H9 (cell line): ENCODE data around the gene SLX4IP. TPM values are rescaled to one million over a fixed set of nuclear protein-coding genes. Genes with fewer than 3 reads are reported as not detected.
A peak's percentile ranks its signal among the peaks of the same experiment; 100 is the strongest.

Experiments used
- DNase-seq: peaks from one replicate; pipeline ENCODE4 v3.0.0-alpha.2; 2017
- H2AFZ ChIP-seq: one replicate; pipeline ENCODE4 v1.6.1; 2013; ENCODE audit warnings: mild to moderate bottlenecking, low read length, control low read depth, moderate library complexity
- H2AK5ac ChIP-seq: 2 replicates; pipeline ENCODE4 v1.6.1; 2013; ENCODE audit warnings: low read length, control low read depth, mixed read lengths; ENCODE audit not compliant: insufficient read length
- H2BK120ac ChIP-seq: one replicate; pipeline ENCODE4 v1.6.1; 2013; ENCODE audit warnings: low read depth, mild to moderate bottlenecking, low read length, control low read depth, inconsistent platforms; ENCODE audit not compliant: poor library complexity, severe bottlenecking
- H2BK12ac ChIP-seq: 2 replicates; pipeline ENCODE4 v1.6.1; 2013; ENCODE audit warnings: low read length, control low read depth, mixed read lengths, low read depth; ENCODE audit not compliant: insufficient read length
- H2BK15ac ChIP-seq: 2 replicates; pipeline ENCODE4 v1.6.1; 2013; ENCODE audit warnings: low read depth, low read length, control low read depth
- H2BK20ac ChIP-seq: one replicate; pipeline ENCODE4 v1.6.1; 2013; ENCODE audit warnings: low read depth, mild to moderate bottlenecking, low read length, control low read depth, inconsistent platforms; ENCODE audit not compliant: poor library complexity, severe bottlenecking
- H2BK5ac ChIP-seq: 2 replicates; pipeline ENCODE4 v1.6.1; 2013; ENCODE audit warnings: low read length, control low read depth, mixed read lengths; ENCODE audit not compliant: insufficient read length
- H3K14ac ChIP-seq: 2 replicates; pipeline ENCODE4 v1.6.1; 2013; ENCODE audit warnings: low read length, control low read depth; ENCODE audit not compliant: insufficient read depth
- H3K18ac ChIP-seq: 2 replicates; pipeline ENCODE4 v1.6.1; 2013; ENCODE audit warnings: low read depth, mild to moderate bottlenecking, mixed read lengths, low read length, control low read depth; ENCODE audit not compliant: insufficient read length
- H3K23ac ChIP-seq: 2 replicates; pipeline ENCODE4 v1.6.1; 2013; ENCODE audit warnings: low read length, control low read depth, mixed read lengths, low read depth; ENCODE audit not compliant: insufficient read length
- H3K23me2 ChIP-seq: 2 replicates; pipeline ENCODE4 v1.6.1; 2013; ENCODE audit warnings: low read depth, mild to moderate bottlenecking, mixed read lengths, low read length, control low read depth; ENCODE audit not compliant: insufficient read length, poor library complexity, severe bottlenecking
- H3K27ac ChIP-seq: 2 replicates; pipeline ENCODE4 v1.5.1; 2013; ENCODE audit warnings: low read length, control low read depth, mixed read lengths, low read depth; ENCODE audit not compliant: insufficient read length
- H3K27me3 ChIP-seq: 2 replicates; pipeline ENCODE4 v1.6.1; 2013; ENCODE audit warnings: low read length, control low read depth, inconsistent platforms; ENCODE audit not compliant: insufficient read depth
- H3K4ac ChIP-seq: 2 replicates; pipeline ENCODE4 v1.6.1; 2013; ENCODE audit warnings: low read depth, mild to moderate bottlenecking, control low read depth, inconsistent platforms, low read length, moderate library complexity
- H3K4me1 ChIP-seq: 2 replicates; pipeline ENCODE4 v1.6.1; 2013; ENCODE audit warnings: low read length, control low read depth, inconsistent platforms; ENCODE audit not compliant: insufficient read depth
- H3K4me2 ChIP-seq: 2 replicates; pipeline ENCODE4 v1.6.1; 2013; ENCODE audit warnings: low read length, control low read depth, mixed read lengths; ENCODE audit not compliant: insufficient read length, insufficient read depth
- H3K56ac ChIP-seq: 2 replicates; pipeline ENCODE4 v1.6.1; 2013; ENCODE audit warnings: low read depth, mild to moderate bottlenecking, mixed read lengths, low read length, control low read depth; ENCODE audit not compliant: insufficient read length
- H3K79me1 ChIP-seq: 2 replicates; pipeline ENCODE4 v1.6.1; 2013; ENCODE audit warnings: low read depth, mild to moderate bottlenecking, moderate library complexity, low read length, control low read depth, inconsistent platforms; ENCODE audit not compliant: insufficient read depth, poor library complexity, severe bottlenecking
- H3K79me2 ChIP-seq: 2 replicates; pipeline ENCODE4 v1.6.1; 2013; ENCODE audit warnings: low read length, control low read depth, inconsistent platforms; ENCODE audit not compliant: insufficient read depth
- H3K9ac ChIP-seq: 2 replicates; pipeline ENCODE4 v1.6.1; 2013; ENCODE audit warnings: low read length, control low read depth, mixed read lengths; ENCODE audit not compliant: insufficient read length; ENCODE audit errors: extremely low read depth
- H3K9me3 ChIP-seq: one replicate; pipeline ENCODE4 v1.6.1; 2013; ENCODE audit warnings: low read depth, low read length, inconsistent platforms; ENCODE audit not compliant: control insufficient read depth
- H3T11ph ChIP-seq: one replicate; pipeline ENCODE4 v1.6.1; 2013; ENCODE audit warnings: mild to moderate bottlenecking, low read length, control low read depth, inconsistent platforms
- H4K20me1 ChIP-seq: one replicate; pipeline ENCODE4 v1.6.1; 2013; ENCODE audit not compliant: control insufficient read depth, insufficient read length, insufficient read depth
- H4K5ac ChIP-seq: 2 replicates; pipeline ENCODE4 v1.6.1; 2013; ENCODE audit warnings: low read depth, mild to moderate bottlenecking, mixed read lengths, low read length, control low read depth; ENCODE audit not compliant: insufficient read length
- H4K8ac ChIP-seq: replicated peaks from 2 replicates; pipeline ENCODE4 v1.6.1; 2013; ENCODE audit warnings: low read length, control low read depth, mixed read lengths, low read depth; ENCODE audit not compliant: insufficient read length
- H4K91ac ChIP-seq: 2 replicates; pipeline ENCODE4 v1.6.1; 2013; ENCODE audit warnings: low read depth, mild to moderate bottlenecking, moderate library complexity, mixed read lengths, low read length, control low read depth; ENCODE audit not compliant: insufficient read length
- H3K27ac Mint-ChIP-seq, 3 experiments: 2 replicates in 2 of 3; 3 replicates in 1 of 3; pipeline ENCODE4 v1.8.0; 2020 to 2021; ENCODE audit warnings: mixed read lengths in 3 of 3, mild to moderate bottlenecking in 1 of 3, moderate library complexity in 1 of 3
- H3K27me3 Mint-ChIP-seq: 2 replicates; pipeline ENCODE4 v1.8.0; 2021; ENCODE audit warnings: low read depth, mild to moderate bottlenecking, moderate library complexity, mixed read lengths
- H3K36me3 Mint-ChIP-seq, 3 experiments: 2 replicates in 2 of 3; 3 replicates in 1 of 3; pipeline ENCODE4 v1.8.0; 2020 to 2021; ENCODE audit warnings: low read depth in 3 of 3, mixed read lengths in 3 of 3; ENCODE audit not compliant: insufficient read depth in 1 of 3
- H3K4me1 Mint-ChIP-seq, 2 experiments: 2 replicates each; pipeline ENCODE4 v1.8.0; 2020; ENCODE audit warnings: mixed read lengths in 2 of 2
- H3K4me3 Mint-ChIP-seq, 2 experiments: 2 replicates in 1 of 2; 3 replicates in 1 of 2; pipeline ENCODE4 v1.8.0; 2020 to 2021; ENCODE audit warnings: mild to moderate bottlenecking in 2 of 2, mixed read lengths in 2 of 2, moderate library complexity in 1 of 2
- H3K9me3 Mint-ChIP-seq, 2 experiments: 2 replicates in 1 of 2; 3 replicates in 1 of 2; pipeline ENCODE4 v1.8.0; 2020; ENCODE audit warnings: mild to moderate bottlenecking in 2 of 2, mixed read lengths in 2 of 2, moderate library complexity in 1 of 2
- CTCF ChIP-seq: fragments of 200-600 bp; sonication (generic); conservative IDR thresholded peaks from 3 replicates; pipeline ENCODE4 v1.8.0; 2021; ENCODE audit warnings: antibody characterized with exemption, mild to moderate bottlenecking
- WGBS: extraction: QIAGEN DNeasy Blood & Tissue Kit; methylation state at CpG from one replicate; pipeline ENCODE4 v1.1.7; 2013; ENCODE audit warnings: missing lambda C conversion rate, low lambda C conversion rate, mixed read lengths; ENCODE audit not compliant: insufficient read length; ENCODE audit errors: extremely low coverage; 5-methylcytosine and 5-hydroxymethylcytosine counted together
- total RNA-seq: library from RNA; stranded (reverse); gene quantifications from 2 replicates; pipeline ENCODE4 v1.2.1, GENCODE V29; 2021

Gene SLX4IP
- total RNA-seq, 1 experiment from 2014 or later = 7.9 TPM

GRCh38 chr20:10639737-10640556 lies 204.8 kb downstream of the SLX4IP start:
- Histone ChIP-seq H3K14ac (no peak overlapping the region), H2BK12ac (no peak overlapping the region), H3K9ac (no peak overlapping the region), H4K5ac (no peak overlapping the region), H3K4ac (no peak overlapping the region), H2BK20ac (no peak overlapping the region), H2BK5ac (no peak overlapping the region), H3K27ac (no peak overlapping the region), H3K4me2 (no peak overlapping the region), H2BK120ac (no peak overlapping the region), H3K27me3 (no peaks in the 10 kb centered on the region), H4K91ac (no peak overlapping the region), H2BK15ac (no peak overlapping the region), H2AK5ac (no peak overlapping the region), H3K79me2 (no peaks in the 10 kb centered on the region), H3K9me3 (no peaks in the 10 kb centered on the region), H3K79me1 (no peaks in the 10 kb centered on the region), H4K20me1 (no peaks in the 10 kb centered on the region), H4K8ac (no peak overlapping the region), H3K56ac (no peak overlapping the region), H3K23ac (no peak overlapping the region), H3K18ac (no peak overlapping the region), H3K23me2 (no peaks in the 10 kb centered on the region), H2AFZ (no peak overlapping the region), H3K4me1 (peaks cover 6% of the 10 kb centered on the region; the same call in 1 of the 2 replicates), H3T11ph (no peak overlapping the region)
- no peak for TF ChIP-seq CTCF
- Mint-ChIP-seq H3K4me1 (peaks cover 43 to 53% of the 10 kb centered on the region in 2 experiments), H3K27ac (peak overlapping the region; percentile 4 to 66 (median 10); a peak in 3 of 7 replicates), H3K4me3 (no peak overlapping the region), H3K36me3 (peaks cover 48 to 80% (median 65%) of the 10 kb centered on the region in 3 experiments), H3K9me3 (no peaks in the 10 kb centered on the region), H3K27me3 (no peaks in the 10 kb centered on the region; the same call in none of the 2 replicates)
- no peak for DNase-seq
- WGBS = no CpG with 5 or more reads among the region's 18 CpGs
